SK-N-MC (cell line): ENCODE data around the gene FASLG.
"Not testable (repeated sequence)": the region's sequence is repeated elsewhere in the genome, so short reads cannot be mapped to it uniquely, and the experiment has no call there.

Source experiments
- EZH2 ChIP-seq: fragments of 200-600 bp; sonication (generic); IDR thresholded peaks from one replicate; pipeline ENCODE4 v1.6.1; 2017; ENCODE audit warnings: antibody characterized with exemption
- FOXP2 ChIP-seq: optimal IDR thresholded peaks from 2 replicates; pipeline ENCODE3; 2011; ENCODE audit warnings: mild to moderate bottlenecking, moderate library complexity; ENCODE audit not compliant: insufficient read depth; ENCODE audit errors: extremely low read length, control extremely low read depth
- POLR2AphosphoS5 ChIP-seq: IDR thresholded peaks from 2 replicates; pipeline ENCODE4 v1.6.1; 2012; ENCODE audit warnings: mild to moderate bottlenecking, low read depth, low read length, borderline replicate concordance

- TF ChIP-seq EZH2, POLR2AphosphoS5, FOXP2: not testable (repeated sequence)
Measured at GRCh38 chr1:172690925-172691324, 32.0 kb downstream of the FASLG start.
